Keratinocyte (primary cell): ENCODE measurements around the gene ALDOA. TPM values are rescaled to one million over a fixed set of nuclear protein-coding genes. Genes with fewer than 3 reads are reported as not detected.
"Not testable (repeated sequence)": the region's sequence is repeated elsewhere in the genome, so short reads cannot be mapped to it uniquely, and the experiment has no call there.

ENCODE experiments used
- DNase-seq: peaks from one replicate; pipeline ENCODE4 v3.0.0-alpha.2; 2011; ENCODE audit warnings: low read depth, missing footprints, low spot score
- FAIRE-seq: peaks from 2 replicates; lab custom pipeline; 2011; peaks lifted over from hg19 to GRCh38; lab: Jason Lieb, UNC
- H2AFZ ChIP-seq: 2 replicates; pipeline ENCODE4 v1.6.0; 2012; ENCODE audit warnings: low read length, control low read depth, inconsistent platforms; ENCODE audit not compliant: control insufficient read depth
- H3K27ac ChIP-seq: 2 replicates; pipeline ENCODE4 v1.5.1; 2011; ENCODE audit warnings: low read length; ENCODE audit not compliant: control insufficient read depth, insufficient read depth
- H3K27me3 ChIP-seq: 3 replicates; pipeline ENCODE4 v1.6.0; 2011; ENCODE audit warnings: low read length; ENCODE audit not compliant: control insufficient read depth, insufficient read depth; ENCODE audit errors: extremely low read depth
- H3K36me3 ChIP-seq, 2 experiments: 2 replicates in 1 of 2; 3 replicates in 1 of 2; pipeline ENCODE4 v1.5.1; 2011; ENCODE audit warnings: low read length in 2 of 2, mild to moderate bottlenecking in 1 of 2; ENCODE audit not compliant: control insufficient read depth in 2 of 2, insufficient read depth in 2 of 2; ENCODE audit errors: extremely low read depth in 1 of 2
- H3K4me1 ChIP-seq: 3 replicates; pipeline ENCODE4 v1.5.1; 2011; ENCODE audit warnings: low read length; ENCODE audit not compliant: control insufficient read depth, insufficient read depth; ENCODE audit errors: extremely low read depth
- H3K4me2 ChIP-seq: 3 replicates; pipeline ENCODE4 v1.6.0; 2011; ENCODE audit warnings: low read depth, low read length; ENCODE audit not compliant: control insufficient read depth, insufficient read depth; ENCODE audit errors: extremely low read depth
- H3K4me3 ChIP-seq, 3 experiments: fragments of 200-600 bp in 1 of 3; sonication (generic) in 1 of 3; 2 replicates in 2 of 3; 3 replicates in 1 of 3; pipeline ENCODE4 v1.5.1; 2011 to 2016; ENCODE audit warnings: low read length in 3 of 3, mild to moderate bottlenecking in 3 of 3, control low read depth in 2 of 3, inconsistent platforms in 1 of 3, low read depth in 1 of 3, mixed read lengths in 1 of 3, mixed run types in 1 of 3, moderate library complexity in 1 of 3; ENCODE audit not compliant: control insufficient read depth in 2 of 3, insufficient read depth in 2 of 3; ENCODE audit errors: extremely low read depth in 1 of 3
- H3K79me2 ChIP-seq: 2 replicates; pipeline ENCODE4 v1.6.0; 2012; ENCODE audit warnings: low read length; ENCODE audit not compliant: control insufficient read depth, insufficient read depth
- H3K9ac ChIP-seq: 3 replicates; pipeline ENCODE4 v1.6.0; 2011; ENCODE audit warnings: low read length; ENCODE audit not compliant: control insufficient read depth, insufficient read depth; ENCODE audit errors: extremely low read depth
- H3K9me1 ChIP-seq: 3 replicates; pipeline ENCODE4 v1.6.0; 2011; ENCODE audit warnings: low read length; ENCODE audit not compliant: control insufficient read depth, insufficient read depth; ENCODE audit errors: extremely low read depth
- H3K9me3 ChIP-seq: 2 replicates; pipeline ENCODE4 v1.5.1; 2012; ENCODE audit warnings: low read depth, low read length; ENCODE audit not compliant: control insufficient read depth
- H4K20me1 ChIP-seq: 3 replicates; pipeline ENCODE4 v1.6.0; 2011; ENCODE audit warnings: low read length; ENCODE audit not compliant: control insufficient read depth, insufficient read depth; ENCODE audit errors: extremely low read depth
- CTCF ChIP-seq, 3 experiments: IDR thresholded peaks in 1 of 3; conservative IDR thresholded peaks in 1 of 3; optimal IDR thresholded peaks in 1 of 3; 2 replicates in 2 of 3; 3 replicates in 1 of 3; pipeline versions ENCODE3 to v1.5.1; 2011; ENCODE audit warnings: low read length in 3 of 3, mild to moderate bottlenecking in 3 of 3, moderate library complexity in 2 of 3, control low read depth in 1 of 3, inconsistent platforms in 1 of 3; ENCODE audit not compliant: insufficient read depth in 2 of 3; ENCODE audit errors: extremely low read depth in 1 of 3
- EZH2 ChIP-seq: IDR thresholded peaks from one replicate; pipeline ENCODE4 v1.6.1; 2012; ENCODE audit warnings: inconsistent platforms, mild to moderate bottlenecking, low read length, moderate library complexity
- dilution Hi-C: fragments of 300-500 bp; cut with MboI; formaldehyde crosslinking; loops from one replicate; pipeline ENCODE4 v1.7.0; 2020; ENCODE audit warnings: low sequenced_read_pairs; ENCODE audit not compliant: extremely low pct_ligation_motif_present
- polyA plus RNA-seq, 5 experiments: library from polyadenylated mRNA; depleted of rRNA in 3 of 5; stranded (reverse) in 3 of 5; stranded (forward) in 1 of 5; unstranded in 1 of 5; fragments of >200 nt; gene quantifications; 1 replicate in 1 of 5; 2 replicates in 3 of 5; 3 replicates in 1 of 5; pipeline versions ENCODE4 v1.2.1 to v1.2.3, GENCODE V29; 2011 to 2012; ENCODE audit warnings: missing spikeins in 2 of 5, low read depth in 1 of 5, low replicate concordance in 1 of 5

Gene ALDOA
- polyA plus RNA-seq, 1 donor (not counting 4 experiments of a cell fraction or from before 2014, with no cell fraction given) = 800 TPM

GRCh38 chr16:30033270-30033669 is 32.3 kb upstream of the ALDOA start:
- no peak for TF ChIP-seq CTCF (optimal IDR thresholded peaks at IDR 0.05 in 1 of 3, IDR thresholded peaks at IDR 0.05 in 1 of 3, conservative IDR thresholded peaks at IDR 0.05 in 1 of 3; ENCODE audit: extremely low read depth in 1 of 3, insufficient read depth in 2 of 3, low read length in 3 of 3)
- Histone ChIP-seq H3K4me2 (no peak overlapping the region), H4K20me1 (no peaks in the 10 kb centered on the region), H3K27me3 (peaks cover 36% of the 10 kb centered on the region), H3K9me1 (no peaks in the 10 kb centered on the region), H3K4me3 (no peak overlapping the region), H3K9me3 (no peaks in the 10 kb centered on the region), H3K4me1 (no peaks in the 10 kb centered on the region), H3K36me3 (no peaks in the 10 kb centered on the region), H3K27ac (no peak overlapping the region), H3K79me2 (no peaks in the 10 kb centered on the region), H2AFZ (no peak overlapping the region), H3K9ac (no peak overlapping the region)
- DNase-seq (no peak), FAIRE-seq (no peak)
- dilution Hi-C loops = no loop called here

GRCh38 chr16:30040221-30040620 is 25.3 kb upstream of the ALDOA start:
- dilution Hi-C loops = no loop called here
- no peaks in the 10 kb centered on the region for H3K27me3 ChIP-seq
- no peak for TF ChIP-seq EZH2
- TF ChIP-seq CTCF (optimal IDR thresholded peaks at IDR 0.05 in 1 of 3, IDR thresholded peaks at IDR 0.05 in 1 of 3, conservative IDR thresholded peaks at IDR 0.05 in 1 of 3; ENCODE audit: extremely low read depth in 1 of 3, insufficient read depth in 2 of 3, low read length in 3 of 3) = no peak

GRCh38 chr16:30040690-30041089 is 24.9 kb upstream of the ALDOA start:
- H3K4me1 ChIP-seq, H3K36me3 ChIP-seq, H4K20me1 ChIP-seq, H3K9ac ChIP-seq, H3K27ac ChIP-seq, H2AFZ ChIP-seq, FAIRE-seq, DNase-seq, H3K27me3 ChIP-seq, H3K9me3 ChIP-seq, H3K4me3 ChIP-seq, dilution Hi-C loops, H3K9me1 ChIP-seq, H3K79me2 ChIP-seq, H3K4me2 ChIP-seq: not testable (repeated sequence)

More at GRCh38 chr16:30040221-30040620, 25.3 kb upstream of the ALDOA start:
- Histone ChIP-seq H2AFZ (no peak overlapping the region), H3K79me2 (no peaks in the 10 kb centered on the region), H3K9ac (no peak overlapping the region), H3K27ac (no peak overlapping the region), H4K20me1 (no peaks in the 10 kb centered on the region), H3K36me3 (no peaks in the 10 kb centered on the region), H3K4me1 (no peaks in the 10 kb centered on the region), H3K9me1 (no peaks in the 10 kb centered on the region), H3K4me3 (no peak overlapping the region), H3K9me3 (no peaks in the 10 kb centered on the region), H3K4me2 (no peak overlapping the region)
- DNase-seq (no peak), FAIRE-seq (no peak)
